NCI-H2196 treated with DMSO at 0.1 percent for 48 hours (cell line): ENCODE data around the gene MRGPRX2.

Source experiments
- DNase-seq: peaks from one replicate; lab custom pipeline; 2025; ENCODE audit not compliant: unreplicated experiment; lab: John Stamatoyannopoulos, UW

MRGPRX2 gene

DNA sequence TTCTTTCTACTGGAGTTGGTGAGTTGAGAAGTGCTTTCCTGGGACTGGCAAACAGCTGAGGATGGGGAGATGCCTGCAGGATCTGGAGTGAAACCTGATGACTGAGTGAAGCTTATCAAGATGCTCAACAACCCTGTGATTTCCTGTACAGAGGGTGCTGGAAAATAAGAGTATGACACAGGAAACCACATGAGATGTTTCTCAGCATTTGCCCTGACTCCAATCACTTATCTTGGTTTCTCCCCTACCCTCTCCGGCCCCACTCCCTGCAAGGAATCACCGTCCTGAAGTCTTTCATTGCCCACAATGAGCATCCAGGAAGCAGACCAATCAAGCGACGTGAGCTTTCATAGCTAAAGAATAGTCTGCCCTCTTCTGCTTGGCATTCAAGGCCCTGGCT, at the start of gene MRGPRX2:
TSS of gene MRGPRX2 (minus strand) at position 89 of the 400 bp plus-strand sequence. CDS start 4,315 bp downstream, outside the sequence.
- DNase-seq: no peak

DNA sequence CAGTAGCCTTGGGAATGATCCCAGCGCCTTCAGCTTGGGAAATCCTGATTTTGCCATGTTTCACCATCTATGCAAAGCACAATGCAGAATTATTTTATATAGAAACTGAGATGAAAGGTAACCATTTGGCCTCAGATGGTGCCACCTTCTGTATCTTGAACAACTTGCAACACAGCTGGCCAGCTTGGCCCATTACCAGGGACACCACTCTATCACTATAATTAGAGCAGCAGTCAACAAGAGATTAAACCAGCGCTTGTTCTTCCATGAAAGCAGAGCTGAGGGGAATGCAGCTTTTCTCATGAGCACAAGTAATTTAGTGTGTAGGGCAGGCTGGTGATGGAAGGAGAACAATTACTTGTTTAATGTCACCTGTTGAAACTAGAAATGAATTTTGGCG, 49.8 kb upstream of the MRGPRX2 start:
- peak; percentile 34 for DNase-seq

DNA sequence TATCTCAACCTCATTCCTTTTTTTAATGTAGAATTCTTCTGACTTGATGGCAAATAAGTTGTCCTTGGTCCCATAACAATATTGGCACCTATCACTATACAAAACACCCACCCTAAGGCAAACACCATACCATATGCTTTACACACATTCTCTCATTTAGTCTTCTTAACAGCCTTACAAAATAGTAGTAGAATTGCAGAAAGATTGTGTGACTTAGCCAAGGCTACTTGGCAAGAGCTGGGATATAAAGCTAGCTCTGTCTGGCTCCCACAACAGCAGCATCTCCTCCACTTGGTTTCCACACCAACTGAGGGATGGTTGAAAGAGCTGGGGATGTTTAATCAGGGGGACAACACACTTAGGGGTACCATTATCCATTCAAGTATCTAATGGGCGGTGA, 46.6 kb upstream of the MRGPRX2 start:
- no peak for DNase-seq

DNA sequence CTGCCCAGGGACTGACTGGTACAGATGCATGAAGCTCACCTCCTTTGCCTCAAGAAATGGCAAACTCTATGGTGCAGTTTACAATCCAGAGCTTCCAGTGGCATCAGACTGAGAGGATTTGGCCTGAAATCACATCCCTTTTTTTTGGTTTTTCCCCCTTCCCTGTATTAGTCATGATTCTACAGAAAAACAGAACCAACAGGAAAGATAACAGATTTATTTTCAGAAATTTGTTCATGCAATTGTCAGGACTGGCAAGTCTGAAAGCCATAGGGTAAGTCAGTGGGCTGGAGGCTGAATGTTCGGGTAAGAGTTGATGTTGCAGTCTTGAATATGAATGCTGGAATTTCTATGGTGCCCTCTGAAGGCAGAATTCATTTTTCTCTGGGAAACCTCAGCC, 44.5 kb upstream of the MRGPRX2 start:
- no peak for DNase-seq

DNA sequence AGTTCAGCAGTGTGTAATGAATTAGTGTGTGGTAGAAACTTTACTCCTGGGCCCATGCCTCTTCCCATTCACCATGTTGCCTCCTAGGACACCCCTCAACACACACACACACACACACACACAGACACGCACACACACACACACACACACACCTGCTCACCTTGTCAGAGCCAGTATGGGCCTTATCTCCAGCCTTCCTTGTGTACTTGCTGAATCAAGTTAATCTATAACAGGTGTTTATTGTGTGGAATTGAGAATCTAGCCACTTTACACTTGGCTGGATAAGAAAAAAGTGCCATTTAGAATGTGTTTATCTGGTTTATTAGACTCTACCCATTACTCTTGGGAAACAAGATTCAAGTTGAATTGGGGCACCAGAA, 42.0 kb upstream of the MRGPRX2 start:
- no peak for DNase-seq

DNA sequence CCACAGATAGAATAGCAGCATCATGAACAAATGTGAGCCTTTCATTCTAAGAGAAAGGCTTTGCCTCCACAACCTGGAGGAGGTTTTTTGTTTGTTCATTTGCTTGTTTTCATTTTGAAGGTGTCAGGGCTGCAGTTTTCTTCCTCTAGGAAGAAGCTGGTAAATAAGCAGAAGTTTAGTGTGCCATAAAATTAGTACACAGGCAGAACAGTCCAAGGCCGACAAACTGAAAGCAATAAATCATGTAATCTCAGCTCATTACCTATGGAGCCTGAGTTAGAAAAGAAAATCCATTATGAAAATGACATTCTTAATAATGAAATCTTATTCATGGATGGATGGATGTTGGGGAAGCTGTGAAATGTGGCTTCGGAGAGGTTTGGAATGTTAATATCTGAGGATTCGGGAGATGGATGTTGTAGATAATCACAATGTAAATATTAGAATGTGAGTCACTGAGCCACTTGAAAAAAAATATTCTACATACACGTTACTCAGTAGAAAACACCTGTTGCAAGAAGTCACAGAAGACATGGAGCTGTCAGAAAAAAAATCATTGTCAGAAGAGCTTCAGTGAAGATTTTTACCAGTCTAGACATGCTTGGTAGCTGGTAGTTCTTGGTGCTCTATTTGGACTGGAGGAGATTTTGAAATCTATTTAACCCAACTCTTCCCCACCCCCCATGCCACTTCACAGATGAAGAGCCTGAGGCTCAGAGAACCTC, 41.4 kb upstream of the MRGPRX2 start:
- DNase-seq: peak; percentile 6

DNA sequence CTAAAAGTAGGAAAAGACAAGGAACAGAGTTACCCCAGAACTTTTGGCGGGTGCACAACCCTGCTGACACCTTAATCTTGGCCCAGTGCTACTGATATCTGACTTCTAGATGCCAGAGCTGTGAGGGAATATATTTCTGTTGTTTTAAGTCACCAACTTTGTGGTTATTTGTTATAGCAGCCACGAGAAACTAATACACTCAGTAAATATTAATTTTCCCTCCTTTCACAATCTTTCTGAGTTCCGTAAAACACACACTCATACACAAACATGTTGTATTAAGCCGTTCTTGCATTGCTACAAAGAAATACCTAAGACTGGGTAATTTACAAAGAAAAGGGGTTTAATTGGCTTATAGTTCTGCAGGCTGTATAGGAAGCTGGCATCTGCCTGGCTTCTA, 40.4 kb upstream of the MRGPRX2 start:
- no peak for DNase-seq

DNA sequence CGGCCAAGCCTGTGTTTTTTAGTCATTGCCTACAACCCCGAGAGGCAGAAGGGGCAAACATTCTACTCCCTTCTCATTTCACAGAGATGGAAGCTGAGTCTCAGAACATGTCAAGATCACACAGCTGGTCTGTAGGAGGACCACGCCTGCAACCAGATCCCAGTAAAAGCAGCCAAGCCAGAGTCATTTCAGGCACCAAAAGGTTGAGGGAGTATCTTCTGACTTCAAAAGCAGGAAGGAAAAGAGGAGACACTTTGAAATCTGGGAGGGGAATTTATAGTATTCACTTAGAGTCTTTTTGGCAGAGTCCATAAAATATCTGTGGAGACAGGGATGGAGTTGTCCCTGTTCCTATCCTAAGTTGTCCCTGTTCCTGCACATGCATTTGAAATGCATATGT, 38.6 kb upstream of the MRGPRX2 start:
- no peak for DNase-seq

DNA sequence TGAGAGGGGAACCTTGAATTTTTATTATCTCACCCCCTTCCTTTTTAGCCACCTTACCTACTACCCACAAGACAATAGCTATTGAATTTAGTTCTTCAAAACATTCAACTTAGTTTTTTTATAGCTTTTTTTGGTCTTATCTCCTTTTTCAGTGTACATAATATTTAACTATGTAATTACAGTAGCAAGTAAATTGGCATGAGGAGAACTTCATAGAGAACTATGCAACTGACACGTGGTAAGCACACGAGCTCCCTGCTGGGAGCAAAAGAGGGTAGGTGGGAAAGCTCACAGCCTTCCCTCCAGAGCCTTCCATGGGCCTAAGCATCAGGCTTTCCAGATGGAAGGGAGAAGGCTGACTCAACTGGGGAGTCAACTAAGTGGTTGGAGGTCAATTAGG, 34.3 kb upstream of the MRGPRX2 start:
- DNase-seq: no peak

DNA sequence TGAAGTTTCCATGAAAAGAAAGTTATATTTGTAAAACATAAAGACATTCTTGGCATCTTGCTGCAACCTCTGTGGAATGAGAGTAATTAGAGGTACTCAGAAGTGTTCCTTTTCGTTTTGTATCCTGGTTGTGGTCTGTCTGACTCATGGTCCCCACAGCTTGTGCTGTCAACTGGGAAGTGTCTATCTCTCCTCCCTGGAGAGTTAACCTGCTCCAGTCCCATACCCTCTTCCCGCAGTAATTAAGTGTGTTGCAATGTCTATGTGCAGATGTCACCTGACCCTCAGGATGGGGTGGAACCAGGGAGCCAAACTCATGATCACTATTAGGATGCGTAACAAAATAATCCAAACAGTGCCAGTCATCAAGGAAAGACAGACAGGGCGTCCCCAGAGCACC, 33.5 kb upstream of the MRGPRX2 start:
- DNase-seq: no peak

DNA sequence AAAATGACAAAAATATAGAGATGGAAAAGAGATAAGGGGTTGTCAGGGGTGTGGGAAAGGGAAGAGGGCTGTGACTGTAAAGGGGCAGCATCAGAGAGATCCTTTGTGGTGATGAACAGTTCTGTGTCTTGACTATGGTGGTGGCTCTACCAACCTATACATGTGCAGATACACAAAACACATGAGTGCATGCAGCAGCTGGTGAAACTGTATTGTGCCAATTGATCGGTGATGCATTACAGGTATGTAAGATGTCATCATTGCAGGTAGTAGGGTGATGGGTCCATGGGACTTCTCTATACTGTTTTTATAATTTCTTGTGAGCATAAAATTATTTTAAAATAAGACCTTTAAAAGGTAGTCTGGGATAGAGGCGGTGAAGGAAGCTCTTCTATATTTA, 32.3 kb upstream of the MRGPRX2 start:
- no peak for DNase-seq

DNA sequence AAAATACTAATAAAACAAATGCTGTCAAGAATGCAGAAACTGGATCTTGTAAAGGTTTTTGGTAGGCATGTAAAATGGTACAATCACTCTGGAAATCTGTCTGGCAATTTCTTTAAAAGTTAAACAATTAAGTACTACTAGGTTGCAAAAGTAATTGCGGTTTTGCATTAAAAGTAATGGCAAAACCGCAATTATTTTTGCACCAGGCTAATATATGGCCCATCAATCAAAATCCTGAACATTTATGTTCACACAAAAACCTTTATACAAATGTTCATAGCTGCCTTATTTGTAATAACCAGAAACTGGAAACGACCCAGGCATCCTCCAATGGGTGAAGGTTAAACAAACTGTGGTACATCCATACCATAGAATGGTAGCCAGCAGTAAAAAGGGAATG, 31.8 kb upstream of the MRGPRX2 start:
- no peak for DNase-seq

DNA sequence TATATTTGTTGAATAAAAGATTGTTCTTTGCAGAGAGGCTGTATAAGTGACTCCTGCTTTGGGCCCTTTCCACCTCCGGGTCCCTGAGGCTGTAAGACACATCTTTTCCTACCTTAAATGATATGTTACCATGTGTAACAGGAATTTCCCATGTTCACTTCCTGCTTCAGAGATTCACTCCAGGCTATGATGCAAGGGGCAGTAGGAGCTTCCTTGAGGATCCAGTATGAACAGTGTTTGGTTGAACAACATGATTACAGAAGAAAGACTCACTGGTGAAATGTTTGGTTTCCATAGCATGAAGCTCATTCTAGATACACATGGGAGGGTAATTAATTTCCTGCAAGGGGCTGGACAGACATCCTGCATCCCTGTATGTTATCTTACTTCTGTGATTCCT, 30.8 kb upstream of the MRGPRX2 start:
- no peak for DNase-seq

DNA sequence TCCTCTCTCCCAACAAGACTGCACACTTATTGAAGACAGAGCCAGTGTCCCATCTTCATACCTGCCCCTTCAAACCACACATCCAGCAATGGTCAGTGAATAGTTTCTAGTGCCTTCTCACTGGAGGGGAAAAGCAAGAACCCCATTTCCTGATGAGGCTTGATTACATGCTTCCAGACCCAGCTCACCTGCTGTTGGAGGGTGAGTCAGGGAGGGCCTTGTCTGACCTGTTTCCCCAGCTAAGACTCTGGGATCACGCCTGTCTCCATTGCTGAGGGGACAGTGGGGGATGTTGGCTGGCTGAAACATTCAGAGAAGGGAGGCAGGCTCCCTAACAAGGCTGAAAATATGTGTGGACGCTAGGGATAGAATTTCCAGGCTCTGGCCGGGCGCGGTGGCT, 28.9 kb upstream of the MRGPRX2 start:
- no peak for DNase-seq

DNA sequence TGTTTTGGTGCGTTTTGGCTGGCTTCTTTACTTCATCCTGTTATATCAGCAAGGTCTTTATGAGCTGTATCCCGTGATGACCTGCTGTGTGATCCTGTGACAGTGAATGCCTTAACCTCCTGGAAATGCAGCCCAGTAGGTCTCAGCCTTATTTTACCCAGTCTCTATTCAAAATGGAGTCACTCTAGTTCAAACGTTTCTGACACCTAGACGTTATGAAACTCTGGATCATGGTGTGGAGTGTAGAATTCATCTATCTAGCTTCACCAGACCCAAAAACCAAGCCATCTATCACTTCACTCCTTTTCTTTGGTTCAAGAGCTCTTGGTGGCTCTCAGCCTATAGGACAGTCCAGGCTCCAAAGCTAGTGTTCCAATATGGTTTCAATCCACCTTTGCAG, 28.3 kb upstream of the MRGPRX2 start:
- DNase-seq: no peak

DNA sequence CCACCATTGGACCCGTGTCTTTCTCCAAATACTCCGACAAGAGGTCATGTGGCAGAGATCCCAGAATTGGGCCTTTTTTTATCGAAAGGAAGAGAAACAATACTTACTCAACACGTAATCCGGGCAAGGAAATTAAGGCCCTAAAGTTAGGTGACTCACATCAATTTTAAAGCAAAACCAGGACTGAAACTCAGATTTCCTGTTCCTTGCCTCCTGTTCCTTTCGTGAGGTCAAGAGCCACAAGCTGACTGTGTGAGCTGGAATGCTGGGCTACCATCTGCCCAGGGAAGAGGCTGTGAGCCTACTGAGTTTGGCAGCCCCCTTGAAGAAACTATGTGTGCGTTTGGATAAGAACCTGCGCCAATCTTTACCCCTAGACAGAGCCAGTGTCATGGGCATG, 27.1 kb upstream of the MRGPRX2 start:
- no peak for DNase-seq

DNA sequence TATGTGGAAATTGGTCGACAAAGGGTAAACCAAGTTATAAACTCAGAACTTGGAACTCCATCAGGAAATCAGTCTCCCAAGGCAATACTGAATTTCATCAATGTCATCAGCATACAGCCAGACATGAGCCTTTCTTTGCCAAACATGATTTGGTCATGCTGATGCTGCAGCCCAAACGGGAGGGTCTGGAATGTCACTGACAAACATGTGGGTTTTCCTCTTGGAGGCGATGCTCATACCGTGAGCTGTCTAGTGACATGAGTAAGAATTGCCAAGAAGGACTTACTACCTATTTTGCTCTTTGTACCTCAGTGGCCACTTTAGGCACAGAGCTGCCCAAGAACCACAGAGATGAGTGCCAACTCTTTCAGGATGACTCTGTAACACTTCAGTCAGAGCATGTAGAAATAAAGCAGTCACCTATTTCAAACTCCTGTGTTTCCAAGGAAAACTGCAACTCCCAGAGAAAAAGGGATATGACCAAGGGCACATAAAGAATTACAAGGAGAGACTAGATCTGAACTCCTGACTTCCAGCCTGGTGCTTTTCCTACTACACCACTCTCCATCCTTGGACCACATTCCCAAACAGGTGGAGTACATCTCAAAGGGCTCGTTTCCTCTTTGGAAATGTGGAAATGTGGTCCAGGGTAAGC, 24.3 kb upstream of the MRGPRX2 start:
- DNase-seq: no peak

DNA sequence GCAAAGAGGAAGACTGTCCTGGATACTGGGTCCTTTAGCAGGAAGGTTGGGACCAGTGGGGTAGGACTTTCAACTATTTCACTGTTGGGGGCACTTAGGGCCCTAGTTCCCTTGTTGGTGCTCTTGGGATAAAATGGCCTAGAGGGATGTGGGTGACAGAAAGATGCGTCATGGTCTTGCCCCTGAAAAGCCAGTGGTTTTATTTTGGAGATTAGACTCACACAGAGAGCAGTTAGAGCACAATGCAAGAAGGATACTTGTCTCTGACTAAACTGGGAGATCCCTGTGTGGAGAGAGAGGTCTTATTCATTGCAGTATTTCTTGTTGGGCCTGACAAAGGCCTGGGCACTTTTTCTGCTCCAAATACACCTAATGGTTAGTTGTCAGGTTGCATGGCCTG, 22.6 kb upstream of the MRGPRX2 start:
- DNase-seq: no peak

DNA sequence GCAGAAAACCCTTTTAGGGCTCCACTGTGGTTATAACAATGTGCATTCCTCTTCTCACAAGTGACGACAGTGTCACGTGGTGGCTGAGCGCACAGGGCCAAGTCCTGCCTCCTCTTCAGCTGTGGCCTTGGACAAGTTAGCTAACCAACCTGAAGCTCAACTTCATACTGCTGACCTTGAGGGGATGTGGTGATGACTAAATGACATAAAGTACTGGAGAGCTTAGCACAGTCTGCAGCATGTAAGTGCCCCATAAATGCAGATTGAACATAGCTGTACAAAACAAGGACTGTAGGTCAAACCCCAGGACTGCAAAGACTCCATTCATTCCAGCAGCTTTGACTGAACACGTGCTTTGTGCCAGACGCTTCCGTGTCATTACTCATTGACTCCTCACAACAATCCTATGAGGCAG, 20.1 kb upstream of the MRGPRX2 start:
- no peak for DNase-seq

DNA sequence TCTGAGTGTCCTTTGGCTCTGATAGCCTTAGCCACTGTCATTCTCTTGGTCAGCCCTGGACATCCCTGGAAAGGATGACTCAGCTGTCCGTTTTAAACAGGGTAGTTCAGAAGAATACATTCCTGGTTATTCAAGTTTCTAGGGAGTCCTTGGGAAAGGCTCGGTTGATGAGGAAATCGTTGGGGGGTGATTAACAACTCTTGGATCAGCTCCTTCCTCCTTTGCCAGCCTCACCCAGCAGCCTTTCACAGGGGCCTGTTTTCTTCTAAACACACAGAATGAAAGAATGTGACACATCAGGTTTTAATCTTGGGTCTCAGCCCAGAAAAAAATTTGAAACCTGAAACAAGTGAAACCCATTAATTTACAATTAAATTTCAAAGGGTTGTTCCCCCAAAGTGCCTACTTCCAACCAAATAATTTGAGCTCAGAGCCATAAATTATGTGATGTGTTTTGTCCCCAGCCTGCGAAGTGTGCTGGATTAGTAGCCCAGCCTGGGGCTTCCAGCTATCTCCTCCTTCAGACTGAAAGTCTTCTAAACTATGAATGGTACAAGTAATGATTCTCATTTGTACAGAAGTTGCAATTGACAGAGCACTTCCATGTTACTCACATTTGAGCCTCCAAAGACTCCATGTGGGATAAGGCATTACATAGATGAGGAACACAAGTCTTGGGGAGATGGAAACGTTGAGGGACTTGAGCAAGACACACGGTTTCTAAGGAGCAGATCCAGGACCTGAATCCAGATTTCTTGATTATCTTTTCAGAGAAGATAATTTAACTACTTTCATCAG, 19.3 kb upstream of the MRGPRX2 start:
- DNase-seq: peak; percentile 9

DNA sequence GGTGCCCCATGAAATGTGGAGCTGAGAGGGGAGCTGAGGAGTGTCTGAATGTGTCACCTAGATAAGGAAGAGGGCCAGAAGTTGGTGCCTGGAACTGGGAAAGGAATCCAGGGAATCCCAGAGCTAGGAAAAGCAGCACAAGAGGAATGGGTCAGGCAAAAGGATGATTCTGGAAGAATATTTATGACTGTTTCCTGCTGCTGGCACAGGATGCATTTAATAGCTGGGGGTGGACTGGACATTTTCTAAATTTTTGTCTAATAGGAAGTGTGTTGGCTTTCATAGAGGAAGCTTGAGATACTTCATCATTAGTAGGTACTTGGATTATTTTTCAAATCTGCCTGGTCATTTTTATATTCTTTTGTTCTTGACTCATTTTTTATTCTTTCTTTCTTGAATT, 17.4 kb upstream of the MRGPRX2 start:
- no peak for DNase-seq
